Keratinocyte (primary cell): ENCODE data around the gene SVOPL.

ENCODE experiments used
- CTCF ChIP-seq, 3 experiments: IDR thresholded peaks in 1 of 3; conservative IDR thresholded peaks in 1 of 3; optimal IDR thresholded peaks in 1 of 3; 2 replicates in 2 of 3; 3 replicates in 1 of 3; pipeline versions ENCODE3 to v1.5.1; 2011; ENCODE audit warnings: low read length in 3 of 3, mild to moderate bottlenecking in 3 of 3, moderate library complexity in 2 of 3, control low read depth in 1 of 3, inconsistent platforms in 1 of 3; ENCODE audit not compliant: insufficient read depth in 2 of 3; ENCODE audit errors: extremely low read depth in 1 of 3
- EZH2 ChIP-seq: IDR thresholded peaks from one replicate; pipeline ENCODE4 v1.6.1; 2012; ENCODE audit warnings: inconsistent platforms, mild to moderate bottlenecking, low read length, moderate library complexity

GRCh38 chr7:138625849-138626230 lies 75.3 kb downstream of the SVOPL start:
- TF ChIP-seq CTCF (optimal IDR thresholded peaks at IDR 0.05 in 1 of 3, IDR thresholded peaks at IDR 0.05 in 1 of 3, conservative IDR thresholded peaks at IDR 0.05 in 1 of 3; ENCODE audit: extremely low read depth in 1 of 3, insufficient read depth in 2 of 3, low read length in 3 of 3) (no peak), EZH2 (no peak)
